ENCODE results near the gene HGFAC. TPM values are rescaled to one million over a fixed set of nuclear protein-coding genes. Genes with fewer than 3 reads are reported as not detected.

HGFAC gene
- total and polyA plus RNA-seq, 2 experiments from 2014 or later, result 0.87 to 1.7 TPM

DNA sequence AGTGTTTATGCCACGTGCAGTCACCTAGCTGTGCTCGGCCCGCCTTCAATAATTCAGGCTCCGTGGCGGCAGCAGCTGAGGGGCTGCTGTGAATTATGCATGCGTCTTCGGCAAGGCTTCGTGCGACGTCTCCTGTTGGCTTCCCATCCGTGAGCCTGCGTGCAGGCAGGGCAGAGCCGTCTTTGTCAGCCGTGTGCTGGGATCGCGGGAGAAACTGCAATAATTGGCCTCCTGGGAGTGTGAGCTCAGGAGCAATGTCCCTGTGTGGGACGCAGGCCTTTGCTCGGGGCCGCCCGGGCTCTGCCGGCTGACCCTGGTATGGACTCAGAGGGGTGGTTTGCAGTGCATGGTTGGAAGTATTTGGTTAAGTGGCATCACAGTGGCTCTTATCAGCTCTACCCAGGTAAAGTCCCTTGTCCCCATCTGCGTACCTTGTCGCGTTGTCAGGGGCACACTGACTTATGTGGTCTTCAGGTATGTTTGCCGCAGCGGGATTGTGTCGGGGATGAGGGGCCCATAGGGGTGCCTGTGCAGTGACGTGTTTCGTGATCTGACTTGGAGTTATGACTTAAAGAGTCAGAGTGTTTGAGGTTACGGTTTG lies 34.5 kb upstream of the HGFAC start:
- 90% methylated on average over 30 of the region's 30 CpGs for WGBS (ENCODE audit: low lambda C conversion rate, missing lambda C conversion rate)

DNA sequence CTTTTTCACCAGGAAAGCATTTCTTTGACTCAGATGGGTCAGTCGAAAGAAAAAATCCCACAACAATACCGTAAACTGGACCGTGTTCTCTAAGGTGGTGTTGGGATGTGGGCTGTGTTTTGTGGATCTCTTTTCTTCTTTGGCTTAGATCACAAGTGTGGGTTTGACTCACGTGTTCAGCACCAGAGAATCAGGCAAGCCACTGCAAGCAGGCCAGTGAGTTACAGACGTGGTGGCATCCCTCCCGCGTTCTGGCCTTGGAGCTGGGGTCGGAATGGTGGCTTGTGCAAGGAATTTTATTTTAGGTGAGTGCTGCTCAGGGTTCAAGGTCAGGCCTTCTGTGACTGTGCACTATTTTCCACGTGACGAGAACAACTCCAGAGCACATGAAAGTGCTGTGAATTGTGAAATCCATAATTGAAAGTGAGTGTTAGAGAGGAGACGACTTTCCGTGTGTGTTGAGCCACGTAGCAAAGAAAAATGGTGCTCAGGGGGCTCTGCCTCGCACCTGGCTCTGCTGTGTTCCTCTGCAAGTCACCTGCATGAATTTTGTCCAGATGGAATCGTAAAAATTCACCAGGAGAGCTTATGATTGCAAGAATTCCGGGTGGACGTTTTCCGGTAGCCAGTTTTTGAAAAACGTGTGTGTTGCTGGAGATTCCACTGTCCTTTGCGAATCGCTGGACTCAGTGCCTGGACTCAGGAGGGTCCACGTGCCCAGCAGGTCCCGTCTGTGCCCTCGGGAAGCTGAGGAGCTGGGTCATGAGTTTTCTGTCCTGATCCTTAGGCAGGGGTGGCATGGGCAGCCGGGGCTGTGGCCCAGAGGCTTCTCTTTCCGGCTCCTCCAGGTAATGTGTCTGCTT lies 33.6 kb upstream of the HGFAC start:
- Histone ChIP-seq H3K79me2 (no peaks in the 10 kb centered on the region), H3K9me3 (ENCODE audit: low read depth) (no peaks in the 10 kb centered on the region), H3K4me2 (no peak overlapping the region), H3K9me2 (replicated peaks; ENCODE audit: insufficient read depth) (no peaks in the 10 kb centered on the region), H2AFZ (no peak overlapping the region), H3K36me3 (replicated peaks; ENCODE audit: insufficient read depth, low read depth) (no peaks in the 10 kb centered on the region), H3K27ac (no peak overlapping the region), H3K4me1 (ENCODE audit: insufficient read depth) (no peaks in the 10 kb centered on the region), H3K27me3 (no peaks in the 10 kb centered on the region), H3K4me3 (no peak overlapping the region), H4K20me1 (ENCODE audit: insufficient read depth, poor library complexity, severe bottlenecking) (no peaks in the 10 kb centered on the region)
- 81% methylated on average over 26 of the region's 26 CpGs for WGBS (ENCODE audit: low lambda C conversion rate, missing lambda C conversion rate)
- DNase-seq (ENCODE audit: low spot score), result no peak
- TF ChIP-seq, protein P1, sequence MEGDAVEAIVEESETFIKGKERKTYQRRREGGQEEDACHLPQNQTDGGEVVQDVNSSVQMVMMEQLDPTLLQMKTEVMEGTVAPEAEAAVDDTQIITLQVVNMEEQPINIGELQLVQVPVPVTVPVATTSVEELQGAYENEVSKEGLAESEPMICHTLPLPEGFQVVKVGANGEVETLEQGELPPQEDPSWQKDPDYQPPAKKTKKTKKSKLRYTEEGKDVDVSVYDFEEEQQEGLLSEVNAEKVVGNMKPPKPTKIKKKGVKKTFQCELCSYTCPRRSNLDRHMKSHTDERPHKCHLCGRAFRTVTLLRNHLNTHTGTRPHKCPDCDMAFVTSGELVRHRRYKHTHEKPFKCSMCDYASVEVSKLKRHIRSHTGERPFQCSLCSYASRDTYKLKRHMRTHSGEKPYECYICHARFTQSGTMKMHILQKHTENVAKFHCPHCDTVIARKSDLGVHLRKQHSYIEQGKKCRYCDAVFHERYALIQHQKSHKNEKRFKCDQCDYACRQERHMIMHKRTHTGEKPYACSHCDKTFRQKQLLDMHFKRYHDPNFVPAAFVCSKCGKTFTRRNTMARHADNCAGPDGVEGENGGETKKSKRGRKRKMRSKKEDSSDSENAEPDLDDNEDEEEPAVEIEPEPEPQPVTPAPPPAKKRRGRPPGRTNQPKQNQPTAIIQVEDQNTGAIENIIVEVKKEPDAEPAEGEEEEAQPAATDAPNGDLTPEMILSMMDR (IDR thresholded peaks at IDR 0.05; ENCODE audit: poor library complexity), result no peak
- no peak for TF ChIP-seq EZH2phosphoT487 (IDR thresholded peaks at IDR 0.05; ENCODE audit: low read depth, severe bottlenecking, unreplicated experiment)
- TF ChIP-seq EZH2 (IDR thresholded peaks at IDR 0.05; ENCODE audit: borderline replicate concordance), result no peak

More for the DNA sequence above, 34.5 kb upstream of the HGFAC start:
- DNase-seq (ENCODE audit: low spot score), result no peak
- Histone ChIP-seq H2AFZ (no peak overlapping the region), H3K4me3 (no peak overlapping the region), H3K27me3 (no peaks in the 10 kb centered on the region), H4K20me1 (ENCODE audit: insufficient read depth, poor library complexity, severe bottlenecking) (no peaks in the 10 kb centered on the region), H3K4me1 (ENCODE audit: insufficient read depth) (no peaks in the 10 kb centered on the region), H3K9me3 (ENCODE audit: low read depth) (no peaks in the 10 kb centered on the region), H3K9me2 (replicated peaks; ENCODE audit: insufficient read depth) (no peaks in the 10 kb centered on the region), H3K79me2 (no peaks in the 10 kb centered on the region), H3K27ac (no peak overlapping the region), H3K4me2 (no peak overlapping the region), H3K36me3 (replicated peaks; ENCODE audit: insufficient read depth, low read depth) (no peaks in the 10 kb centered on the region)
- TF ChIP-seq EZH2phosphoT487 (IDR thresholded peaks at IDR 0.05; ENCODE audit: low read depth, severe bottlenecking, unreplicated experiment), result no peak
- TF ChIP-seq EZH2 (IDR thresholded peaks at IDR 0.05; ENCODE audit: borderline replicate concordance), result no peak
- TF ChIP-seq, protein P1 (IDR thresholded peaks at IDR 0.05; ENCODE audit: poor library complexity), result no peak

DNA sequence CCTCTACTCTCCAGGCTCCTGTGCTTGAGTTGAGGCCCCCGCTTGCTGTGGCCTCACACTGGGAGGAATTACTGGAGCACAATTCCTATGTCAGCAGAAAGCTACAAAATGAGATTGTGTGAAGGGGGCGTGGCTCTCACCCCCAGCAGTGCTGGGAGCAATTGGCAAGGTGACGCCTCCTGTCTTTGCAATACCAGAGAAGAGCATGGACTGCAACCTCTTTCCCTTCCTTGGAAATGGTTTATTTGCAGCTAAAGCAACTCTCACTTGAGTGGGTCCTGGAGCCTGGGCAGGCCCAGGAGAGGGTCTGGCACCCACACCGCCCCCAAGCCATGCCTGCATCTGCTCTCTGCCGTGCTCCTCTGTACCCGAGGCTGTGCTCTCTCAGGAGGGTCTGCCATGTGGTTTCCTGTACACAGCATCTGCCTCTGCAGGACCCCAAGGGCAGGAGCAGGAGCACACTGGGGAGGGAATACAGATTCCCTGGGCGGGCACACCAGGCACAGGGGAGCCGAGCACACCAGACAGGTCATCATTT lies 32.9 kb upstream of the HGFAC start:
- H3K4me1 ChIP-seq (ENCODE audit: insufficient read depth), result no peaks in the 10 kb centered on the region
- TF ChIP-seq EZH2 (IDR thresholded peaks at IDR 0.05; ENCODE audit: borderline replicate concordance), result no peak
- TF ChIP-seq EZH2phosphoT487 (IDR thresholded peaks at IDR 0.05; ENCODE audit: low read depth, severe bottlenecking, unreplicated experiment), result no peak
- no peak overlapping the region for H3K4me2 ChIP-seq
- H3K9me3 ChIP-seq (ENCODE audit: low read depth), result no peaks in the 10 kb centered on the region
- H4K20me1 ChIP-seq (ENCODE audit: insufficient read depth, poor library complexity, severe bottlenecking), result no peaks in the 10 kb centered on the region
- H3K79me2 ChIP-seq, result no peaks in the 10 kb centered on the region
- no peak overlapping the region for H2AFZ ChIP-seq
- DNase-seq (ENCODE audit: low spot score), result no peak
- no peak overlapping the region for H3K4me3 ChIP-seq
- no peaks in the 10 kb centered on the region for H3K36me3 ChIP-seq (replicated peaks; ENCODE audit: insufficient read depth, low read depth)
- no peak overlapping the region for H3K27ac ChIP-seq
- no peaks in the 10 kb centered on the region for H3K27me3 ChIP-seq
- WGBS (ENCODE audit: low lambda C conversion rate, missing lambda C conversion rate), result 90% methylated on average over 8 of the region's 8 CpGs
- no peaks in the 10 kb centered on the region for H3K9me2 ChIP-seq (replicated peaks; ENCODE audit: insufficient read depth)

All from hepatocyte (in vitro differentiated cells).